Stimulated activated CD4-positive, alpha-beta T cell treated with anti-CD3 and anti-CD28 coated beads, Interleukin-2, amount 100 ng/mL, for 24 hours (primary cell): ENCODE data around the gene HPCAL1.

Experiments
- DNase-seq, 2 donors: peaks; one replicate each; pipeline ENCODE4 v3.0.0-alpha.2; 2020

Gene HPCAL1

DNA sequence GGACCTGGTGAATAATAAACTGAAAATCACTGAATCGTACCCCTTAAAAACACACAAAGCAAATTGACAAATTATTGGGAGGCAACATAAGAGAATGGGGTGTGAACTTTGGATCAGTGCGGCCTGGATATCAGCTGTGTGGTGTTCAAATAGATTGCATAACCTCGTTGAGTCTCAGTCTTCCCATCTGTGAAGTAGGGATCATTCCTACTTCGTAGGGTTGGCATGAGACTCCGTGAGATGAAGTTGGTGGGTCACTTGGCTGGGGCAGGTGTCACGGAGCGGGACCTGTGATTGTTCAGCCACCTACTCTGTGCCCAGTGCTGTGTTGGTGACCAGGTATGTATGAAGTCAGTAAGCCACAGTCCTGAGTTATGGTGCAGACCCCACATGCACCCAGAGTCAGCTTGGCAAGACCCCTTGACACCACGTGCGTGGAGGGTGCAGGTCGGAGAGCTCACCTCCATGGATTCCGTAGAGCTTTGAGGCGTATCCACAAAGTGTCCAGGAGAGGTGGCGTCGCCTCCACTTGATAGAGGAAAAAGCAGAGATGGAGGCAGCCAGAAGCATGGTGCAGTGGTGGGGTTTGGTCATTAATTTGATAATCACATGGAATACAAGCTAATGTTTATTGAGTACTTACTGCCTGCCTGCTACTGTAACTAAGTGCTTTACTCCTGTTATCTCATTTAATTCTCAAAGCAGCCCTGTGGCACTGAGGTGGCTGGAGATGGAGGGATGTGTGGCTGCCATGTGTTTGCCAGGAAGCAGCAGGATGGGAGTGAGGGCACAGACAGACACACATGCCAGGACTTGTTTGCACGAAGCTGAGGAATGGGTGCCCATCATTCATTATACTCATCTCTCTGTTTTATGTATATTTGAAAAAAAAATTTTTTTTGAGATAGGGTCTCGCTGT, 35.8 kb downstream of the HPCAL1 start:
- no peak for DNase-seq

DNA sequence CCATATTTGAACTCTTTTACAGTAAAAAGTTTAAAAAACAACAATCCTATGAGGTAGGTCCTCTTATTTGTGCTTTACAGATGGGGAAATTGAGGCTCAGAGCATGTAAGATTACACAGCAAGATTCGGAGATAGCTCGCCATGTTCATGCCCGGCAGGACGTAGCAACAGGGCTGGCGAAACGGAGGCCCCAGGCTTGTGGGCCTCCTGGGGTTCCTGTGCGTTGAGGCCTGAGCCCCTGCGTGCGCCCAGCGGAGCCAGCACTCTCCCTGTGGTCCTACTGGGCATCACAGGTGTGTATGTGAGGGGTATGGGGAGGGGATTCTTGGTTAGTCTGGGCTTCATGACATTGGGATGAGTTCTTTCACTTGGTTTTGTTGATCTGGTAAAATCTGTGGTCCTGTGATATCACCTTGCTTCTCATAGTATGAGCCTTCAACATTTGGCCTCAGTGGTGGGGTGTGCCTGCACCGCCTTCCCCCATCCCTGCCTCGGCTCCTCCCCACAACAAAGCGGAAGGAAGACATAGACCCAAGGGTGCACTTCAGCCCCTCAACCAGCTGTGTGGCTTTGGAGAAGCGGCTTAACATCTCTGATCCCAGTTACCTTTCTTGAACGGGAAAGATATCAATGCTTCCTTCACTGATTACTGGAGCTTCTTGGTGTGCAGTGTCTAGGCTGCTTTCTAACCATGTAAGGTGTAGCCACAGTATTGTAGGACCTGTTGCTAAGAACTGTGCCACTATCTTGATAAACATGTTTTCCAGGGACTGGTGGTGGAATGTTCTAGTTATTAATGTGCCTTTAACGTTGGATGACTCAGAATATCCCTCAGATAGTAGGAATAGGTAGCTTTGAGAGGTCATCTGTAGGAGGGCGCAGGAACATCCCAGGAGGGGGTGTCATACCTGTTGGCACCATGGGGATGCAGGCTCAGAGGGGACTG, 37.2 kb downstream of the HPCAL1 start:
- no peak for DNase-seq

DNA sequence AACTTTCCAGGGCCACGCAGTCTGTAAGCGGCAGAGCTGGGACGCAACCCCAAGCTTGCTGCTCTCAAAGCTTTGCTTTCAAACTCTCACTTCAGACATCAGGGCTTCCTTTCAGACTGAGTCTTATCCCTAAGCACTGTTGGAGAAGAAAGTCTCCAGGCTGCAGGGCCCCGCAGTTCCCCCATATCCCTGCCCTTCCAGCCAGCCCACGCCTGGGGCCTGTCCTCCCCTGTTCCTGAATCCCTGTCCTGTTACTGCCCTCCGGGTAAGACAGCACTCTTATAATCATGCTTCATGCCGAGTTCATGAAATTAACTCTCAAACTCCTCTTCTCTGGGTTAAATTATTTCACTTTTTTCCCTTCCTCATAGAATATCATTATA, 37.9 kb downstream of the HPCAL1 start:
- DNase-seq: no peak

DNA sequence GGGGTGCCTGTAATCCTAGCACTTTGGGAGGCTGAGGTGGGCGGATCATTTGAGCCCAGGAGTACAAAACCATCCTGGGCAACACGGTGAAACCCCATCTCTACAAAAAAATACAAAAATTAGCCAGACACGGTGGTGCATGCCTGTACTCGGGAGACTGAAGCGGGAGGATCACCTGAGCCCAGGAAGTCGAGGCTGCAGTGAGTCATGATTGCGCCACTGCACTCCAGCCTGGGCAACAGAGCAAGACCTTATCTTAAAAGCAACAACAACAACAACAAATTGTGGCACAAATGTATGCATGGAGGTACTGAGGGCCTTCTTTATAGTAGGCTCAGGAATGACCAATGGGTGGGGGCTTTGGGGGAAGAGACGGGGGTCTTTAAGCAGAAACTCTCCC, 38.5 kb downstream of the HPCAL1 start:
- DNase-seq: no peak

DNA sequence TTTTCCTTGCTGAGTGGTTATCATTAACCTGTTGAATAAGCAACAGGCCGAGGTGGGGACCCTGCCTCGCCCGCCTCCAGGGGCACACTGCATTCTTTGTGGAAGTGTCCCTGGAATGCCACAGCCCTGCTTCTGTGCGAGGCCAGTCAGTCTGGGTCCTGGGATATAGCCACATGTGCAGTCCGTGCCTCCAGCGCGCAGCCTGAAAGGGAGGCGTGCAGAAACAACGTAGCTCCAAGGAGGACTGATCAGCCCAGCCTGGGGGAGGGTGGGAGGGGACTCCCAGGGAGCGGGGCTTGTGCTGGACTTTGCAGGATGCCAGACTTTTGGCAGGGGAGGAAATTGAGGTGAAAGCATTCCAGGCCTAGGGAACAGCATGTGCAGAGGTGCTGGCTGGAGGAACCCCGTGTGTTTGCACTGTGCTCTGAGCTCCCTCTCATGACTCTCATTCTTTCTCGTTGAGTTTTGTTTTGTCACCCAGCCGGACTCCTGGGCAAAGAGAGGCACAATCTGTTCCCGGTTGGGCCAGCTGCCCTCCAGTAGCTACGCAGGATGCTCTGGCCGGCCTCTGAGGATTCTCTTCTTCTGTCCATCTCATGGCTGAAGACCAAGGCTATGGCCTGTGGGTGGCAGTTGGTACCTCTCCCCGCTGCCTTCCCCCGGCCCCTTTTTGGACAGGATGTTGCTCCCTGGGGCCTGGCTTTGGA, 39.7 kb downstream of the HPCAL1 start:
- DNase-seq: no peak

DNA sequence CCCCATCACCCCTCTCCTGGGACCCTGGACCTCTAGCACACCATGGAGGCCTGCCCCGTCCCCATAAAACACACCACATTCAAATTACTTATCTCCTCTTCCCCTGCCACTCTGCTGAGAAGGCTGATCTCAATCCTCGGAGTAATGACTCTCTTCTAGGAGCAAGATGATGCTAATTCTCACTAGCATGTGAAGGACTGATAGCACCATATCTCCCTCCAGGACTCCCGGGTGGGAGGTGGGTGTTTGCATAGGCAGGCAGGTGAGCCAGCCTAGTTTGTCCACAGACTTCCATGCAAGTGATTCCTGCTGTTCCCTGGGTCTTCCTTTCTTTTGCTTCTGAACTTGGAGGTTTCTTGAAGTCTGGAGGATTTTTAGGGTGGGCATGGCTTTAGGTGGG, 40.5 kb downstream of the HPCAL1 start:
- DNase-seq: no peak

DNA sequence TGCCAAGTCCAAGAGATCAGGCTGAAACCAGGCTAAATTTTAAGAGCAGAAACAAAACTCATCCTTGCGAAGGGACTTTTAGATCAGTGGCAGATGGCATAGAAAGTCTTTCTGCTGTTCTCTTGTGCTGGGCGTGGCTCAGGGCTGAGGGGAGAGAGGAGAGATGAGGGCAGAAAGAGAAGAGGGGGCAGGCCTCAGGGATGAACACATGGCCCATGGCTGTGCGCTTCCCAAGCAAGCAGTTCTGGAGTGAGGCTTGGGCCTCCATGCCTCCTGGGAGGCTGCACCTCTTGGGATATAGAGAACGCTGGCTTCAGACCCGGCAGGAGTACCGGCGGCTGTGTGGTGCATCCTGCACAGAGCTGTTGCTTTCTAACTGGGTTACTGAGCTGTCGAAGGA, 41.0 kb downstream of the HPCAL1 start:
- no peak for DNase-seq

DNA sequence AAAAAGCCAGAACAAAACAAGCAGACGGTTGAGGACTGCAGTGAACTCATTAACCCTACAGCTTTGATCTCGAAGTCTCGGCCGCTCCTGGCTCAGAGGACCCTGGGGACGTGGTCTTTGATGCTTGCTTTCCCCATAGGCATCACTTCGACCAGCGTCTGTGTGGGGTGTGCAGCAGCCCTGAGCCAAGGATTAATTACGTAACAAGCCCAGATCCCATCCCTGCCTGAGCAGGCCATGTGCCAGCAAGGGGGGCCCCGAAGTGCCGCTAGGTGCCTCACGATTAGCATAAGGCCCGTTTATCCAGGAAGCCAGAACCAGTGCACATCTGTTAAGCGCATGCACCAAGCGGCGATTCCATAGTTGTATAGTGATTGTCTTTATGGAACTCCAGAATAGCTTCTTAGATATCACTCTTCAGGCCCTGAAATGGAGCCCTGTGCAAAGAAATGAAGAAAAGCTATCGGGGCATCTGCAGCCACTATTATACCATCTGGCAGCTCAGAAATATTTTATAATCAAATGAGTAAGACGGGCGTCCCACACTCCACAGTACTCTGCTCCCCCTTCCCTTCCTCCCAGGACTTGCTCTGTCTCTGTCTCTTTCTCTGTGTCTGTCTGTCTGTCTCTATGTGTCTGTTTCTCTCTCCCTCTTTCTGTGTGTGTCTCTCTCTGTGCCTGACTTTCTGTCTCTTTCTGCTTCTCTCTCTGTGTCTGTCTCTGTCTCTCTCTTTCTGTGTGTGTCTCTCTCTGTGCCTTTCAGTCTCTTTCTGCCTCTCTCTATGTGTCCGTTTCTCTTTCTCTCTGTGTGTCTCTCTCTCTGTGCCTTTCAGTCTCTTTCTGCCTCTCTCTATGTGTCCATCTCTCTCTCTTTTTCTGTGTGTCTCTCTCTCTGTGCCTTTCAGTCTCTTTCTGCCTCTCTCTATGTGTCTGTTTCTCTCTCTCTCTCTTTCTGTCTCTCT, 41.7 kb downstream of the HPCAL1 start:
- DNase-seq: no peak

DNA sequence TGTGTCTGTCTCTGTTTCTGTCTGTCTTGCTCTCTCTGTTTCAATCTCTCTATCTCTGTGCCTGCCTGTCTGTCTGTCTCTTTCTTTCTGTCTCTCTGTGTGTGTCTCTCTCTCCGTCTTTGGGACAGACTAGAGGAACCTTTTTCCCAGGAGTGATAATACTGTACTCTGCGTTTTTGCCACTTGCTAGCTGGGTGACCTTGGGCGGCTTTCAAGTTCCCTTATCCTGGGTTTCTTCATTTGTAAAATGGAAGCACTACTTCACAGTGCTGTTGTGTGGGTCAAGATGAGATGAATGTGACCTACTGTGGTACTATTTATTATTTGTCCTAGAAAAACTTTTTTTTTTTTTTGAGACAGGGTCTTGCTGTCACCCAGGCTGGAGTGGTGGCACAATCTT, 42.4 kb downstream of the HPCAL1 start:
- DNase-seq: no peak

DNA sequence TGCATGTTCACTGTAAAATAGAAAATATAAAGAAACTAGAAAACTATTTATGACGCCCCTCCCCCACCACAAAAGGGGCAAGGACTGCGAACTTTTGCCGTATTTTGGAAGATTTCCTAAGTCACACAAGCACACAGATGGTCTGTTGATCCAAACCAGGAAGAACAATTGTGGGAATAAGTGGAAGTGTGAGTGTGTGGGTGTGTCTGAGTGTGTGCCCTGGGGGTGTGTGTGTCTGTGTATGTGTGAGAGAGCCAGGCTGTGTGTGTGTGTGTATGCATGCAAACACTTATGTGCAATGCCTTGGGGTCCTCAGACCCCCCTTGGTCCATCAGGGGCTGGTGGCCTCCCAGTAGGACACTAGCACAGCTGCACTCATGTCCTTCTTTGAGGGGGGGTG, 43.1 kb downstream of the HPCAL1 start:
- DNase-seq: no peak

DNA sequence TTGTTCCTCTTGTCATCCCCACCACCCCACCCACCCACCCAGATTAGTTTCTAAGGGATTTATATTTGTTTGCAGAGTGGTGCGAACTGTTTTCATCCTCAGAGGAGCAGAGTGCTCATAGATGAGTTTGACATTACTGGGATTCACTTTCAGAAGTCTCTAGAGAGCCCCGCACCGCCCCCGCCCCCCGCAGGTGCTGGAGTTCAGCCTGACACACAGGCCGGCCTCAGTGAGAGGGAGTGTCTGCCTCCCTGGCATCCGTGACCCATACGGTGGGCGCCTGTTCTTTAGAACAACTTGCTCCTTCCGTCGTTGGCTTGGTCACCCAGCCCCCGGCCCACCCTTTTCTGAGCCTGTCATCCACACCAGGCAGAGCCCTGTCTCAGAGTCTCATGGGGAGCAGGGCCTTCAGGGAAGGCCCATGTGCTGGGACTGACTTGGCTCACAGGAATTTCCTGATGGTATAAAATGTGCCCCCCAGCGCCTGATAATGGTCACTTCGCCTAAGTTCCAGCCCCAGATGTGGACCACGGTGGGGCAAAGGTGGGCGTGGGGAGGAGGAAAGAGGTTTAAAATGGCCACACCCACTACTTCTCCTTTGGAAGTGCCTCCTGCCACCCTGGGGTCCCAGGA, 44.3 kb downstream of the HPCAL1 start:
- no peak for DNase-seq

DNA sequence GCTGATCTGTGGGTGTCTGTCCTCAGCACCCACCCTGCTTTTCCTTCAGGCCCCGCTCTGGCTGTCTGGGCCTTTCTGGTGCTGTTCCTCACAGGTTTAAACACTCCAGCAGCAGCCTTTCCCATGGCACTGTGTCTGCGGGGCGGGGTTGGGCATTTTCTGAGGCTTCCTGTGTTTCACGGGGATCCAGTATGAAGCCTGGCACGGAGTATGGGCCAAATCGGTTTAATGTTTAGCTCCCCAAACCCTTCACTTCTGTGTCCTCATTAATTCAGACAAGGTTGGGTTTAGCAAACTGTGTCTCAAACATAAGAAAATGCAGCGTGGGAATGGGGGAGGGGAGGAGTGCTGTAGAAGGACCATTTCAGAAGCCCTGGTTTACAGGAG, 44.9 kb downstream of the HPCAL1 start:
- DNase-seq: no peak

DNA sequence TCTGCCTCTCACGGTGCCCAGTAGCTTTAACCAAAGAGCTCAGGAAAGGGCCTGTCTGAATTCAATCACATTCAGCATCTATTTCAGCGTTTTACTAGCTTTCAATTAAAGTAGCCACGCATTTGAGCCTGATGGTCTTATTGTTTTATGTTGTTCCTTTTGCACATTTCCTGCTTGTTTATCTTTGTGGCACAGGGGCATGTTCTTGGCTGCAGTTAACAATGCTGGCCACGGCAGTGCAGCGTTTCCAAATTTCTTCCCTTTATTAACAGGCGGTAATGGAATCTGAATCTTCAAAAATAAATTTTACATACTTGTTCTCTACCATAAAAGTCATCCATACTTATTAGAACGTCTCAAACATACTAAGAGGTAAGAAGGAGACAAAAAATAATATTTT, 46.2 kb downstream of the HPCAL1 start:
- DNase-seq: no peak

DNA sequence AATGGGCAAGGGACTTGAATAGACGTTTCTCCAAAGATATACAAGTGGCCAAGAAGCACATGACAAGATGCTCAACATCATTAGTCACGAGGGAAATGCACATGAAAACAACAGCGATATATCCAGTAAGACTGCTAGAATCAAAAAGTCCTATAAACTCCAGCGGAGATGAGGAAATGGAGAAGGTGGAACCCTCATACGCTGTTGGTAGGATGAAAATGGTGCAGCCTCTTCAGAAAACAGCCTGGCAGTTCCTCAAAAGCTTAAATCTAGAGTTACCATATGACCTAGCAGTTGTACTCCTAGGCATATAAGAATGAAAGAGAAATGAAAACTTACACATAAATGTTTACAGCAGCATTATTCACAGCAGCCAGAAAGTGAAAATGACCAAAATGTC, 48.1 kb downstream of the HPCAL1 start:
- no peak for DNase-seq

DNA sequence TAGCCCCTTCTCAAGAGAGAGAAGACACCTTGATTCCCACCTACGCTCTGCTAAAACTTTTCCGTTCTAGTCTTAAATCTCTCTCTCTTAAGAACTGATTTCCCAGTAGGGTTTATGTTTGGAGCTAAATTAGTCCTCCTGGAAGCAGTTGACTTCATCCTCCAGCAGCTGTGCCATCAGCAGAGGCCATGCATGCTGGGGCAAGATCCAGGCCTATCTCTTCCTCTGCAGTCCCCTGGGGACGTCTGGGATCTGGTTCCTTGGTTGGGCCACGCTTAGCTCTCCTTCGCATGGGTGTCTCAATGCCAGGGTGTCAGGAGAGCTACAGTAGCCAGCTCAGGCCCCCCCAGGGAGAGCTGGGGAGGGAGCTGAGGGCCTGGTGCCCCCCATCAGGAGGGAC, 49.7 kb downstream of the HPCAL1 start:
- no peak for DNase-seq

DNA sequence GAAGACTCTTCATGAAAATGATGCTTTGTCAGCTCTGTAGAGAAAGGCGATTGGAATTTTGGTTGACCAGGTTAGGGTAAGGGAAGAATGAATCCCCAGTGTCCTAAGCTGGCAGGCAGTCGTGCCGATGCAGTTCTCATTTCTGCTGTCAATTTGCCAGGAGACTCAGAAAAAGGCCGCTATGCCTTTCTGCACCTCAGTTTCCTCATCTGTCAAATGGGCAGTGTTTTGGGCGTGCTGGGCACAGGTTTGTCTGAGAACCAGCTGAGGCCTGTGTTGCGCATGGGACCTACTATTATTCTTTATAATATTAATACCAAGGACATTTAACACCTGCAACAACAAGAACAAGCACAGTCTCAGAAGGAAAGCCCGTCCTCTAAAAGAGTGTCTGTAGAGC, 50.3 kb downstream of the HPCAL1 start:
- no peak for DNase-seq

DNA sequence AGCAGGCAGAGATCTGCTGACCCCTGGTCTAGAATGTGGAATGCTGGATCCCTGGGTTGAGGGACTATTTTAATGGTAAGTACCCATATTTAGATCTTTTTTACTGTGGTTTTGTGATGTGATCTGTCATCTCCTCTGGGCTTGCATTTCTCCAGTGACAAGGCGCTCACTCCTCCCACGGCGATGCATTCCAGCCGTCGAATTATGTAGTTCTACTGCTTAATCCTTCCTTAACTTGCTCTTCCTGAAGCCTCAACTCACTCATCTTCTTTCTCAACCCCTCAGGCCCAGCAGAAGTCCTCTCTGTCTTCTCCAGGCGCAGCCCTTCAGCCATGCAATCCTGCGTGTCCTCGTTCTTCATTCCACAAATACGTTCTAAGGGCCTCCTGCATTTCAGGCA, 51.2 kb downstream of the HPCAL1 start:
- DNase-seq: no peak

DNA sequence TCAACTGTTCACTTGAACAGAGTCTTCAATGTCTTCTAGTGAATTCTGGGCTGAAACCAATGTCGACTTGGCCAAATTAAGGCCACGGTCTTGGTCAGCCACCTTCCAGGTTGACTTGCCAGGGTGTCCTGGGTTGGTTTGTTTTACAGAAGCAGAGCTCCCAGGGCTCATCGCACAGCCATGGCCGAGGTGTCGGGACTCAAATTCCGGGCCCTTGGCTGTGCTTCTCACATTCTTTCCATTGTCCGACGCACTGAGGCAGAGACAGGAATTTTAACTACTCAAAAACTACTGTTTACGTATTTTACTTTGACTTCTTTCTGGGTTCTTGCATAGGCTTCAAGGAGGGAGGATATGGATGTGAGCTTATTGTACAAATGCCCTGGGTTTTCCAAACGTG, 51.7 kb downstream of the HPCAL1 start:
- DNase-seq: no peak

DNA sequence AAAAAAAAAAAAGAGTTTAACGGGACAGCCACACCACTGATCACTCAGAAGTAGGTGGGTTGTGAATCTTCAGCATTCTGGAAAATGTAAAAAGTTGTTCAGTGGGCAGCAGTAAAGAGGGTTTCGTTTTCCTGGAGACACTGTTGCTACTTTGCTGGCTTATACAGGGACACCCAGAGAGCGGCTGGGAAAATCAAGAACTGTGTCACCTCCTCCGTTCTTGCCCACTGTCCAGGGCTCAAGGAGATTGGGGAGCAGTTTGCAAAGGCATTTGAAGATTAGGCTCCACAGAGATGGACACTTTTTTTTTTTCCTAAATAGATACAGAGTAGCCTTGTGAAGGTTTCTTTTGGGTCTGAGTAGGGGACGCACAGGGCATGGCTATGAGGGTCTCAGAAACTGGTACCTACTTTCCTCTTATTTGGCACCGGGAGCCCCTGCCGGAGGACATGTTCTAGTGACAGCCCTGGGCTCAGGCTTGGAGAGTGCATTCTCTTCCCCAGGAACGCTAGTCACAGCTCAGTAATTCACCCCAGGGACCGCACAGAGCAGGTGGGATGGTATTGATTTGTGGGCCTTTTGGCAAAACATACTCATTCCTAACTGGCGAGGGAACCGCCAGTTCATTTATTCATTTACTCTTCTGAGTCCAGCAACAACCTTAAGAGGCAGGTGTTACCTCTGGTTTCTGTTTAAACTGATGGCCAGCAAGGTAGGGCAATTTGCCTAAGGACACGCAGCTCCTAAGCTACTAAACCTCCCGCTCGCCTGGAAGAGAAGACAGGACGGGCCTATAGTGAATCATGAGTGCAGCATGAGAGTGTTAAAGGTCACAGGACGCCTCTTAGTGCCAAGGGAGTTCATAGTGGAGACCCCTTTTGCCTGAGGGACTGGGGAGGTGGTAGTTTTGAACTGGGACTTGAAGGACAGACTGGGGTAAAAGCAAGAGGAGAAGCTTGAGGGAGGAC, 53.1 kb downstream of the HPCAL1 start:
- DNase-seq: no peak

DNA sequence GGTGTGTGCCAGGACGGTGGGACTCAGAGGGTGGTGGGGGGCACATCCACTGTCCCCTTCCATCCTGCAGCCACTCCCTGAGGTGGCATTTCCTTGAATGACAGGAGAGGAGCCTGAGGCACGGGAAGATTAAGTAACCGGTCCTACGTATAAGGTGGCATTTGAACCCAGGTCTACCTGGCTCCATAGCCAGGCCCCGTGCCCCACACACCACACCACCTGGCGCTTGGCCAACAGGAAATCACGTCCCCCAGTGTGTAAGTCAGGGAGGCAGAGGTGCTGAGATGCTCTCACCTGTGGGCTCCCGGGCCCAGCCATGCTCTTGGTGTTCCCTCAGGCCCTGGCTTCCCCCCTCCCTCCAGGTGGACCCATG, 53.7 kb downstream of the HPCAL1 start:
- DNase-seq: no peak
